GM12878 (cell line): Measurements from ENCODE around the gene RCBTB2. TPM values are rescaled to one million over a fixed set of nuclear protein-coding genes. Genes with fewer than 3 reads are reported as not detected.

Source experiments
- ATAC-seq: fragments of 200-7000 bp; cut with Tn5 transposase; 3 replicates; pipeline ENCODE4 v1.9.1; 2020; ENCODE audit warnings: mild to moderate bottlenecking, moderate library complexity
- BruUV-seq: library from RNA; stranded (reverse); fragments of 400-500 nt; replicated peaks from 2 replicates; lab custom pipeline; 2021; lab: Mats Ljungman, UMichigan
- CTCF ChIA-PET: fragments of 300-600 bp; sonication (Branson Sonifier 250); formaldehyde crosslinking; extraction: SDS; loops from one replicate; lab custom pipeline; 2021; ENCODE audit warnings: inconsistent platforms; lab: Yijun Ruan, JAX
- POLR2A ChIA-PET: fragments of 350-600 bp; formaldehyde crosslinking; extraction: SDS; loops from one replicate; lab custom pipeline; 2021; ENCODE audit warnings: inconsistent platforms; lab: Charles Lee
- RAD21 ChIA-PET: fragments of 300-600 bp; sonication (Branson Sonifier 250); formaldehyde crosslinking; loops from one replicate; lab custom pipeline; 2023; ENCODE audit warnings: antibody characterized with exemption; ENCODE audit not compliant: unreplicated experiment; lab: Charles Lee
- SMC1A ChIA-PET: fragments of 300-600 bp; sonication (Branson Sonifier 250); formaldehyde crosslinking; loops from one replicate; lab custom pipeline; 2023; ENCODE audit not compliant: unreplicated experiment, uncharacterized antibody; lab: Charles Lee
- DNase-seq: peaks from one replicate; pipeline ENCODE4 v3.0.0-alpha.2; 2011; ENCODE audit warnings: low read depth, low spot score
- FAIRE-seq: peaks from 3 replicates; lab custom pipeline; 2011; peaks lifted over from hg19 to GRCh38; lab: Jason Lieb, UNC
- H2AFZ ChIP-seq: 2 replicates; pipeline ENCODE4 v1.6.0; 2011; ENCODE audit warnings: low read depth, low read length, control low read depth; ENCODE audit not compliant: control insufficient read depth
- H3K27ac ChIP-seq: 2 replicates; pipeline ENCODE4 v1.5.1; 2011; ENCODE audit warnings: control low read depth; ENCODE audit not compliant: control insufficient read depth, insufficient read depth
- H3K27me3 ChIP-seq, 2 experiments: replicated peaks in 1 of 2; 2 replicates each; pipeline versions ENCODE4 v1.6.0 to v1.6.1; 2011; ENCODE audit warnings: low read length in 1 of 2; ENCODE audit not compliant: control insufficient read depth in 2 of 2, insufficient read depth in 2 of 2
- H3K36me3 ChIP-seq, 2 experiments: 2 replicates each; pipeline ENCODE4 v1.5.1; 2011; ENCODE audit warnings: low read length in 1 of 2; ENCODE audit not compliant: control insufficient read depth in 2 of 2, insufficient read depth in 2 of 2
- H3K4me1 ChIP-seq: 2 replicates; pipeline ENCODE4 v1.6.1; 2011; ENCODE audit warnings: mild to moderate bottlenecking, low read length, moderate library complexity, mixed read lengths; ENCODE audit not compliant: control insufficient read depth, insufficient read depth
- H3K4me2 ChIP-seq: 2 replicates; pipeline ENCODE4 v1.6.0; 2011; ENCODE audit warnings: control low read depth; ENCODE audit not compliant: control insufficient read depth, insufficient read depth
- H3K4me3 ChIP-seq: fragments of 200-600 bp; sonication (generic); 2 replicates; pipeline ENCODE4 v1.5.1; 2016
- H3K79me2 ChIP-seq: 2 replicates; pipeline ENCODE4 v1.6.0; 2011; ENCODE audit warnings: low read length; ENCODE audit not compliant: control insufficient read depth, insufficient read depth
- H3K9ac ChIP-seq: 2 replicates; pipeline ENCODE4 v1.8.0; 2011; ENCODE audit warnings: low read length, control low read depth, mixed read lengths; ENCODE audit not compliant: control insufficient read depth, insufficient read depth
- H3K9me3 ChIP-seq: replicated peaks from 3 replicates; pipeline ENCODE4 v1.5.1; 2011; ENCODE audit warnings: mild to moderate bottlenecking, low read length; ENCODE audit not compliant: control insufficient read depth, insufficient read depth
- H4K20me1 ChIP-seq: 2 replicates; pipeline ENCODE4 v1.6.0; 2011; ENCODE audit not compliant: control insufficient read depth, insufficient read depth
- BCL3 ChIP-seq: IDR thresholded peaks from 2 replicates; pipeline ENCODE4 v1.6.1; 2011; ENCODE audit warnings: borderline replicate concordance, low read depth, mild to moderate bottlenecking, moderate library complexity, low read length; ENCODE audit not compliant: insufficient read depth, poor library complexity, severe bottlenecking
- POLR2AphosphoS2 ChIP-seq: IDR thresholded peaks from 2 replicates; pipeline ENCODE4 v1.6.1; 2011; ENCODE audit warnings: low read depth, mild to moderate bottlenecking, low read length, improper control_type of control experiment, moderate library complexity
- POLR2AphosphoS5 ChIP-seq: IDR thresholded peaks from 2 replicates; pipeline ENCODE4 v1.6.1; 2011; ENCODE audit warnings: mild to moderate bottlenecking, low read length, inconsistent platforms
- POU2F2 ChIP-seq: IDR thresholded peaks from 3 replicates; pipeline ENCODE4 v1.6.1; 2011; ENCODE audit warnings: low read depth, mild to moderate bottlenecking, low read length, borderline replicate concordance
- SMAD5 ChIP-seq: IDR thresholded peaks from 2 replicates; pipeline ENCODE4 v1.6.1; 2016; ENCODE audit warnings: antibody characterized with exemption, low read depth
- SPI1 ChIP-seq: IDR thresholded peaks from 2 replicates; pipeline ENCODE4 v1.6.1; 2011; ENCODE audit warnings: low read depth, mild to moderate bottlenecking, low read length, moderate library complexity, borderline replicate concordance; ENCODE audit not compliant: insufficient read depth
- ZBED1 ChIP-seq: IDR thresholded peaks from 2 replicates; pipeline ENCODE4 v1.6.1; 2016; ENCODE audit warnings: borderline replicate concordance
- WGBS: methylation state at CpG from one replicate; pipeline ENCODE4 v1.1.6; 2016; ENCODE audit warnings: low lambda C conversion rate; ENCODE audit not compliant: insufficient replicate concordance, insufficient coverage; ENCODE audit errors: missing lambda C conversion rate; 5-methylcytosine and 5-hydroxymethylcytosine counted together
- in situ Hi-C: fragments of 300-500 bp; cut with MboI; formaldehyde crosslinking; loops from 9 replicates; pipeline ENCODE4 v1.14.3; 2018; ENCODE audit warnings: mixed read lengths
- intact Hi-C: fragments of 100-400 bp; cut with micrococcal nuclease; formaldehyde crosslinking; loops from one replicate; pipeline ENCODE4 v1.14.2; 2022; ENCODE audit not compliant: unreplicated experiment
- polyA plus RNA-seq, 11 experiments: library from polyadenylated mRNA; depleted of rRNA in 4 of 11; unstranded in 6 of 11; stranded (reverse) in 5 of 11; fragments of >200 nt; fragmentation: Nextera tagmentation in 4 of 11; fragmentation: Illumina TruSeq in 1 of 11; extraction: Ambion mirVana in 4 of 11; extraction: Trizol in 1 of 11; gene quantifications; 1 replicate in 1 of 11; 2 replicates in 10 of 11; pipeline versions ENCODE4 v1.2.1 to v1.2.3, GENCODE V29; 2011 to 2016; ENCODE audit warnings: inconsistent platforms in 2 of 11, missing spikeins in 2 of 11, low read depth in 1 of 11
- total RNA-seq, 4 experiments: library from RNA; depleted of rRNA in 3 of 4; stranded (reverse); fragments of >200 nt in 3 of 4; fragmentation: Illumina TruSeq in 1 of 4; extraction: Trizol in 1 of 4; gene quantifications; 2 replicates each; pipeline versions ENCODE4 v1.2.1 to v1.2.3, GENCODE V29; 2013 to 2021

RCBTB2 gene
- total and polyA plus RNA-seq, 10 of the 15 experiments (the other 5 are each of a cell fraction or from before 2014, with no cell fraction given): 5.0 to 16.0 (median 8.5) TPM

GRCh38 chr13:48501705-48502104 lies 31.2 kb downstream of the RCBTB2 start:
- no peaks in the 10 kb centered on the region for H3K27me3 ChIP-seq
- ChIA-PET SMC1A (interaction anchor here (1.0 to 1.6 kb wide), 3 partner anchors 14 to 60 kb away, joined by 3 to 5 read pairs (median 3); no protein-coding TSS in a partner anchor), RAD21 (interaction anchor here (0.8 kb wide), 1 partner anchor 23 kb away, joined by 3 read pairs; no protein-coding TSS in a partner anchor), CTCF (interaction anchor here (0.5 to 1.3 kb wide), 3 partner anchors 9 to 20 kb away, joined by 3 read pairs; no protein-coding TSS in a partner anchor), POLR2A (no interaction called here)
- H2AFZ ChIP-seq: no peak overlapping the region
- BruUV-seq: no TSS peak
- no peak overlapping the region for H3K9ac ChIP-seq
- WGBS: 56% methylated on average over 2 of the region's 2 CpGs
- DNase-seq: no peak
- H3K36me3 ChIP-seq: peaks cover 0 to 3% of the 10 kb centered on the region in 2 experiments; a peak in 1 of 4 replicates
- H3K9me3 ChIP-seq: no peaks in the 10 kb centered on the region
- H3K4me3 ChIP-seq: no peak overlapping the region
- ATAC-seq: peak; percentile 12; the same call in 1 of the 3 replicates
- TF ChIP-seq POLR2AphosphoS2 (no peak), SPI1 (peak; percentile 51; the same call in 1 of the 2 replicates), POU2F2 (peak; percentile 53; the same call in 1 of the 3 replicates)
- FAIRE-seq: peak; percentile 86
- peak overlapping the region; percentile 52; the same call in 1 of the 2 replicates for H3K27ac ChIP-seq
- H3K79me2 ChIP-seq: no peaks in the 10 kb centered on the region; the same call in 1 of the 2 replicates
- no peak overlapping the region for H3K4me2 ChIP-seq
- peaks cover 56% of the 10 kb centered on the region for H3K4me1 ChIP-seq
- H4K20me1 ChIP-seq: no peaks in the 10 kb centered on the region
- in situ Hi-C loops: loop anchor here (5.0 kb wide), 1 partner anchor 76 kb away; no protein-coding TSS in a partner anchor
- intact Hi-C loops: no loop called here

GRCh38 chr13:48500652-48501197 lies 32.2 kb downstream of the RCBTB2 start:
- Histone ChIP-seq H3K36me3 (peaks cover 0 to 10% of the 10 kb centered on the region in 2 experiments; a peak in 3 of 4 replicates), H4K20me1 (no peaks in the 10 kb centered on the region), H3K27ac (peak overlapping the region; percentile 52; the same call in 1 of the 2 replicates), H3K4me2 (peak overlapping the region; percentile 33; the same call in 1 of the 2 replicates), H3K9ac (no peak overlapping the region), H3K27me3 (no peaks in the 10 kb centered on the region), H3K4me3 (no peak overlapping the region), H2AFZ (no peak overlapping the region), H3K79me2 (no peaks in the 10 kb centered on the region; the same call in 1 of the 2 replicates), H3K9me3 (no peaks in the 10 kb centered on the region), H3K4me1 (peaks cover 47% of the 10 kb centered on the region)
- POLR2A ChIA-PET: interaction anchor here (0.6 kb wide), 1 partner anchor 250 kb away, joined by 3 read pairs; no protein-coding TSS in a partner anchor
- RAD21 ChIA-PET: interaction anchor here (0.8 to 1.3 kb wide), 3 partner anchors 22 to 78 kb away, joined by 3 to 4 read pairs (median 4); no protein-coding TSS in a partner anchor
- DNase-seq (no peak), FAIRE-seq (peak; percentile 47), ATAC-seq (peak; percentile 57)
- SMC1A ChIA-PET: interaction anchor here (0.6 to 1.6 kb wide), 5 partner anchors 9 to 102 kb away, joined by 3 to 5 read pairs (median 3); no protein-coding TSS in a partner anchor
- BruUV-seq: no TSS peak
- TF ChIP-seq POLR2AphosphoS5 (no peak), BCL3 (no peak), ZBED1 (no peak), SMAD5 (no peak)
- in situ Hi-C loops: loop anchor here (5.0 kb wide), 1 partner anchor 77 kb away; no protein-coding TSS in a partner anchor
- WGBS: 40% methylated on average over 4 of the region's 4 CpGs
- intact Hi-C loops: no loop called here
- CTCF ChIA-PET: interaction anchor here (0.6 to 1.3 kb wide), 2 partner anchors 10 to 976 kb away, joined by 3 read pairs; no protein-coding TSS in a partner anchor
